Neural cell (in vitro differentiated cells): Measurements from ENCODE around the gene SIN3A. TPM values are rescaled to one million over a fixed set of nuclear protein-coding genes. Genes with fewer than 3 reads are reported as not detected.

Experiments used
- H2AFZ ChIP-seq: fragments of 200-600, 300-800 bp; sonication (generic), shearing (Covaris generic); 2 replicates; pipeline ENCODE4 v1.6.0; 2014; ENCODE audit warnings: low read depth, mild to moderate bottlenecking, antibody characterized with exemption, low read length, moderate library complexity
- H3F3A ChIP-seq: fragments of 200-600 bp; shearing (Covaris generic); 2 replicates; pipeline ENCODE4 v1.6.1; 2016; ENCODE audit warnings: mild to moderate bottlenecking, moderate library complexity, mixed read lengths, antibody characterized with exemption, low read length; ENCODE audit not compliant: insufficient read depth, poor library complexity, severe bottlenecking
- H3K27ac ChIP-seq: fragments of 200-600, 300-800 bp; sonication (generic), shearing (Covaris generic); 2 replicates; pipeline ENCODE4 v1.5.1; 2014; ENCODE audit warnings: mild to moderate bottlenecking, low read length, moderate library complexity
- H3K27me3 ChIP-seq: fragments of 300-800, 200-600 bp; sonication (generic), shearing (Covaris generic); 2 replicates; pipeline ENCODE4 v1.6.0; 2014; ENCODE audit warnings: mild to moderate bottlenecking, low read depth, low read length, moderate library complexity; ENCODE audit not compliant: insufficient read depth
- H3K36me3 ChIP-seq: fragments of 300-800, 200-600 bp; sonication (generic), shearing (Covaris generic); 2 replicates; pipeline ENCODE4 v1.5.1; 2014; ENCODE audit warnings: mild to moderate bottlenecking, antibody characterized with exemption, low read length, moderate library complexity; ENCODE audit not compliant: insufficient read depth
- H3K4me2 ChIP-seq: fragments of 300-800, 200-600 bp; sonication (generic), shearing (Covaris generic); 2 replicates; pipeline ENCODE4 v1.6.0; 2014; ENCODE audit warnings: mild to moderate bottlenecking, low read length
- H3K4me3 ChIP-seq: fragments of 300-800, 200-600 bp; sonication (generic), shearing (Covaris generic); 2 replicates; pipeline ENCODE4 v1.5.1; 2014; ENCODE audit warnings: mild to moderate bottlenecking, low read length, moderate library complexity
- H3K79me2 ChIP-seq: fragments of 200-600 bp; shearing (Covaris generic); replicated peaks from 2 replicates; pipeline ENCODE4 v1.6.0; 2014; ENCODE audit warnings: mild to moderate bottlenecking, low read length, moderate library complexity; ENCODE audit not compliant: insufficient read depth
- H3K9ac ChIP-seq: fragments of 300-800, 200-600 bp; sonication (generic), shearing (Covaris generic); 2 replicates; pipeline ENCODE4 v1.6.1; 2016; ENCODE audit warnings: mild to moderate bottlenecking, low read length, mixed read lengths
- H3K9me2 ChIP-seq: fragments of 200-600 bp; shearing (Covaris generic); 2 replicates; pipeline ENCODE4 v1.6.1; 2016; ENCODE audit warnings: mild to moderate bottlenecking, low read length, mixed read lengths; ENCODE audit not compliant: insufficient read depth
- H3K9me3 ChIP-seq: fragments of 200-600, 300-800 bp; sonication (generic), shearing (Covaris generic); 2 replicates; pipeline ENCODE4 v1.6.1; 2016; ENCODE audit warnings: mild to moderate bottlenecking, mixed run types, low read length, moderate library complexity, mixed read lengths
- H4K20me1 ChIP-seq: fragments of 200-600 bp; shearing (Covaris generic); 2 replicates; pipeline ENCODE4 v1.6.1; 2016; ENCODE audit warnings: mild to moderate bottlenecking, mixed run types; ENCODE audit not compliant: insufficient read depth
- CTCF ChIP-seq: fragments of 450-650 bp; IDR thresholded peaks from 2 replicates; pipeline ENCODE4 v1.5.1; 2014; ENCODE audit warnings: antibody characterized with exemption, mild to moderate bottlenecking, moderate library complexity; ENCODE audit not compliant: poor library complexity, severe bottlenecking
- EP300 ChIP-seq: fragments of 450-650 bp; conservative IDR thresholded peaks from 2 replicates; pipeline ENCODE4 v1.6.1; 2014; ENCODE audit warnings: antibody characterized with exemption, mild to moderate bottlenecking, moderate library complexity; ENCODE audit not compliant: poor library complexity, severe bottlenecking
- EZH2 ChIP-seq: fragments of 200-600, 300-800 bp; shearing (Covaris generic), sonication (generic); IDR thresholded peaks from 2 replicates; pipeline ENCODE4 v1.6.1; 2014; ENCODE audit warnings: antibody characterized with exemption, low read length, borderline replicate concordance, mild to moderate bottlenecking; ENCODE audit not compliant: insufficient read depth, poor library complexity, severe bottlenecking
- MXI1 ChIP-seq: fragments of 450-650 bp; conservative IDR thresholded peaks from 2 replicates; pipeline ENCODE4 v1.6.1; 2014; ENCODE audit warnings: antibody characterized with exemption, mild to moderate bottlenecking; ENCODE audit not compliant: poor library complexity, severe bottlenecking
- POLR2AphosphoS5 ChIP-seq: IDR thresholded peaks from 2 replicates; pipeline ENCODE4 v1.6.1; 2012
- RAD21 ChIP-seq: fragments of 450-650 bp; conservative IDR thresholded peaks from 2 replicates; pipeline ENCODE4 v1.6.1; 2014; ENCODE audit warnings: antibody characterized with exemption, mild to moderate bottlenecking, moderate library complexity
- REST ChIP-seq: IDR thresholded peaks from 2 replicates; pipeline ENCODE4 v1.6.1; 2012; ENCODE audit warnings: borderline replicate concordance
- SMC3 ChIP-seq: fragments of 450-650 bp; conservative IDR thresholded peaks from 2 replicates; pipeline ENCODE4 v1.6.1; 2014; ENCODE audit warnings: antibody characterized with exemption, mild to moderate bottlenecking, moderate library complexity; ENCODE audit not compliant: poor library complexity
- TAF1 ChIP-seq: IDR thresholded peaks from 2 replicates; pipeline ENCODE4 v1.6.1; 2012; ENCODE audit warnings: low read depth
- polyA plus RNA-seq: library from polyadenylated mRNA; depleted of rRNA; stranded (reverse); fragments of >200 nt; gene quantifications from 2 replicates; pipeline ENCODE4 v1.2.3, GENCODE V29; 2014

The SIN3A gene
- polyA plus RNA-seq, 1 donor from 2014 or later, result 13.7 TPM

- Histone ChIP-seq H3K27ac (no peak overlapping the region), H3K9me3 (no peaks in the 10 kb centered on the region), H2AFZ (no peak overlapping the region), H3K4me3 (no peak overlapping the region), H3K9ac (no peak overlapping the region), H4K20me1 (no peaks in the 10 kb centered on the region), H3K79me2 (peaks cover 2% of the 10 kb centered on the region), H3K36me3 (no peaks in the 10 kb centered on the region), H3K27me3 (no peaks in the 10 kb centered on the region), H3F3A (no peaks in the 10 kb centered on the region), H3K9me2 (no peaks in the 10 kb centered on the region), H3K4me2 (no peak overlapping the region)
- TF ChIP-seq SMC3, result no peak
- TF ChIP-seq TAF1, result no peak
- no peak for TF ChIP-seq EZH2
- no peak for TF ChIP-seq RAD21
- no peak for TF ChIP-seq CTCF
- no peak for TF ChIP-seq EP300
- TF ChIP-seq REST, result no peak
- no peak for TF ChIP-seq POLR2AphosphoS5
- TF ChIP-seq MXI1, result no peak
Observed at GRCh38 chr15:75425966-75426500, 25.5 kb downstream of the SIN3A start.

DNA sequence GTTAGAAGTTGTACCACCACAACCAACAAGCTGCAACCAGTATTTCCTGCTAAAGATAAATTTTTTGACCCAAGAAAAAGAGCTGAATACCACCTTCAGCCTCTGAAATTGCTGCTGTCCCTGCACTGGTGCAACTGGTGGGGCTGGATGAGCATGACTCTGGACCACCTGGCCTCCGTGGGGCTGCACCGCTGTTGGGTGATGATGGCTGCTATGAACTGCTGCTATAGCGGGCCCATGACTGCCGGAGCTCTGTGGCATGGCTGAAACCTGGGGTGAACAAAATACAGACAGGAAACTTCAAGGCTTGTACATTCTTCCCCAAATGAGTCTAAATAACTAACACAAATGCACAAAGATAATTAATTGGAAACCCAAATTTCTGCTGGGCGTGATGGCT, 28.9 kb downstream of the SIN3A start:
- TF ChIP-seq SMC3 (no peak), MXI1 (no peak), REST (no peak), CTCF (no peak)
- Histone ChIP-seq H3F3A (no peaks in the 10 kb centered on the region), H3K9ac (no peak overlapping the region), H3K36me3 (no peaks in the 10 kb centered on the region), H3K79me2 (no peaks in the 10 kb centered on the region), H2AFZ (no peak overlapping the region), H4K20me1 (no peaks in the 10 kb centered on the region), H3K4me3 (no peak overlapping the region), H3K27me3 (no peaks in the 10 kb centered on the region), H3K27ac (no peak overlapping the region), H3K9me3 (no peaks in the 10 kb centered on the region), H3K9me2 (no peaks in the 10 kb centered on the region), H3K4me2 (no peak overlapping the region)
